Neural crest cell (in vitro differentiated cells): ENCODE results near the gene ITGB2. TPM values are rescaled to one million over a fixed set of nuclear protein-coding genes. Genes with fewer than 3 reads are reported as not detected.

ENCODE experiments used
- DNase-seq: peaks from one replicate; pipeline ENCODE4 v3.0.0; 2021; ENCODE audit warnings: low read depth, mixed read lengths, low spot score
- H3K27ac Mint-ChIP-seq: one replicate; pipeline ENCODE4 v1.8.0; 2021; ENCODE audit warnings: mild to moderate bottlenecking, mixed read lengths; ENCODE audit not compliant: unreplicated experiment
- H3K27me3 Mint-ChIP-seq: 2 replicates; pipeline ENCODE4 v1.8.0; 2021; ENCODE audit warnings: low read depth, mild to moderate bottlenecking, mixed read lengths
- H3K36me3 Mint-ChIP-seq: 2 replicates; pipeline ENCODE4 v1.8.0; 2021; ENCODE audit warnings: low read depth, mild to moderate bottlenecking, mixed read lengths
- H3K4me1 Mint-ChIP-seq: 2 replicates; pipeline ENCODE4 v1.8.0; 2021; ENCODE audit warnings: mixed read lengths
- H3K4me3 Mint-ChIP-seq: one replicate; pipeline ENCODE4 v1.8.0; 2021; ENCODE audit warnings: mild to moderate bottlenecking, mixed read lengths
- H3K9me3 Mint-ChIP-seq: 2 replicates; pipeline ENCODE4 v1.8.0; 2021; ENCODE audit warnings: mixed read lengths
- total RNA-seq: library from RNA; stranded (reverse); gene quantifications from 2 replicates; pipeline ENCODE4 v1.2.1, GENCODE V29; 2021
- TF ChIP-seq, protein P1 (sequence below): fragments of 200-600 bp; sonication (generic); conservative IDR thresholded peaks from 2 replicates; pipeline ENCODE4 v1.5.0; 2021; ENCODE audit warnings: antibody characterized with exemption, mild to moderate bottlenecking

Gene ITGB2
- total RNA-seq, 1 donor from 2014 or later, result 0.89 TPM

GRCh38 chr21:44934797-44935532 is 14.3 kb upstream of the ITGB2 start:
- TF ChIP-seq, protein P1, sequence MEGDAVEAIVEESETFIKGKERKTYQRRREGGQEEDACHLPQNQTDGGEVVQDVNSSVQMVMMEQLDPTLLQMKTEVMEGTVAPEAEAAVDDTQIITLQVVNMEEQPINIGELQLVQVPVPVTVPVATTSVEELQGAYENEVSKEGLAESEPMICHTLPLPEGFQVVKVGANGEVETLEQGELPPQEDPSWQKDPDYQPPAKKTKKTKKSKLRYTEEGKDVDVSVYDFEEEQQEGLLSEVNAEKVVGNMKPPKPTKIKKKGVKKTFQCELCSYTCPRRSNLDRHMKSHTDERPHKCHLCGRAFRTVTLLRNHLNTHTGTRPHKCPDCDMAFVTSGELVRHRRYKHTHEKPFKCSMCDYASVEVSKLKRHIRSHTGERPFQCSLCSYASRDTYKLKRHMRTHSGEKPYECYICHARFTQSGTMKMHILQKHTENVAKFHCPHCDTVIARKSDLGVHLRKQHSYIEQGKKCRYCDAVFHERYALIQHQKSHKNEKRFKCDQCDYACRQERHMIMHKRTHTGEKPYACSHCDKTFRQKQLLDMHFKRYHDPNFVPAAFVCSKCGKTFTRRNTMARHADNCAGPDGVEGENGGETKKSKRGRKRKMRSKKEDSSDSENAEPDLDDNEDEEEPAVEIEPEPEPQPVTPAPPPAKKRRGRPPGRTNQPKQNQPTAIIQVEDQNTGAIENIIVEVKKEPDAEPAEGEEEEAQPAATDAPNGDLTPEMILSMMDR, result no peak
- Mint-ChIP-seq H3K27ac (no peak overlapping the region), H3K36me3 (no peaks in the 10 kb centered on the region)

DNA sequence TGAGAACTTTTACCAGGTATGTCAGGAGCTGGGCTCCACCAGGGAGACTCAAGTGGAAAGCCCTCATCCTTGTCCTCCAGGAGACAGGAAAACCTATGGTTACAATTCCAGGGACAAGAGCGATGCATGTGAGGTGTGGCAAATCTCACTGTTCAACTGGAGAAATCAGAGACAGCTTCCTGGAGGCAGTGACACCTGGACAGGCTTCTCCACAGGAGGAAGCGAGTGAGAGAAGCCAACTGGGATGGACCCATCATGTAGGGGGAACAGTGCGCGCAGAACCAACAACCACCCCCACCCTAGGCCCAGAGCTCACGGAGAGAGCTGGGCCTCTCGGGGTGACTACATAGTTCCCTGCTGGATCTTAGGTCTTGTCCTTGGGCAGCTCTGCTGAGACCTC is 13.6 kb upstream of the ITGB2 start:
- H3K9me3 Mint-ChIP-seq, result no peaks in the 10 kb centered on the region
- TF ChIP-seq, protein P1, result no peak
- peaks cover 12% of the 10 kb centered on the region for H3K4me1 Mint-ChIP-seq
- peaks cover 55% of the 10 kb centered on the region for H3K27me3 Mint-ChIP-seq
- no peak for DNase-seq
- peak overlapping the region; percentile 34 for H3K4me3 Mint-ChIP-seq
- H3K27ac Mint-ChIP-seq, result no peak overlapping the region
- no peaks in the 10 kb centered on the region for H3K36me3 Mint-ChIP-seq

More at GRCh38 chr21:44934797-44935532, 14.3 kb upstream of the ITGB2 start:
- DNase-seq, result no peak
- Mint-ChIP-seq H3K9me3 (no peaks in the 10 kb centered on the region), H3K27me3 (peaks cover 48% of the 10 kb centered on the region), H3K4me3 (peak overlapping the region; percentile 34), H3K4me1 (peaks cover 13% of the 10 kb centered on the region)

- Mint-ChIP-seq H3K36me3 (no peaks in the 10 kb centered on the region), H3K9me3 (no peaks in the 10 kb centered on the region)
These were observed 13.2 kb upstream of the ITGB2 start for GRCh38 chr21:44933918-44934260.

DNA sequence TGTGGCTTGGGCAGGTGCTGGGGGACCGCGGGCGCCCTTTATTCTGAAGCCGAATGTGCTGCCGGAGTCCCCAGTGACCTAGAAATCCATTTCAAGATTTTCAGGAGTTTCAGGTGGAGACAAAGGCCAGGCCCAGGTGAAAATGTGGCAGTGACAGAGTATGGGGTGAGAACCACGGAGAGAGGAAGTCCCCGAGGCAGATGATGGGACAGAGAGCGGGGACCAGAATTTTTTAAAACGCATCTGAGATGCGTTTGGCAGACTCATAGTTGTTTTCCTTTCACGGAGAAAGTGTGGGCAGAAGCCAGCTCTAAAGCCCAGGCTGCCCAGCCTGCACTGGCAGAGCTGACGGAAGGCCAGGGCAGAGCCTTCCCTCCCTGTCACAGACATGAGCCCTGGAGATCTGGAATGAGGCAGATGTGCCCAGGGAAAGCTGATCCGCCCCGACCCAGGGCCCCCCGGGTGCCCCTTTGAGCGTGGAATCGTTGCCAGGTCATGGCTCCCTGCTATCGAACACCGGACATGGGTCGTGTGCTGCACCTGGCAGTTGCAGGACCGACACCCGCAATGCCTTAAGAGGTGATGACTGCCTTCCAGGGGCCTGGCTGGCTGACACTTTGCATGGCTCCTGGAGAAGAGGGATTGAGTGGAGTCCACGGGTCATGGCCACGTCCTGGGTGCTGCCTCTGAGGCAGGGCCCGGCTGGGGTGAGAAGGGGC is 12.7 kb upstream of the ITGB2 start:
- H3K4me3 Mint-ChIP-seq, result peak overlapping the region; percentile 67
- H3K36me3 Mint-ChIP-seq, result no peaks in the 10 kb centered on the region
- H3K4me1 Mint-ChIP-seq, result peaks cover 7% of the 10 kb centered on the region

More at GRCh38 chr21:44933918-44934260, 13.2 kb upstream of the ITGB2 start:
- H3K27me3 Mint-ChIP-seq, result peaks cover 59% of the 10 kb centered on the region
- no peak for DNase-seq
- H3K4me3 Mint-ChIP-seq, result no peak overlapping the region
- H3K27ac Mint-ChIP-seq, result no peak overlapping the region
- peaks cover 8% of the 10 kb centered on the region for H3K4me1 Mint-ChIP-seq
- TF ChIP-seq, protein P1, result no peak

GRCh38 chr21:44932408-44933181 is 11.9 kb upstream of the ITGB2 start:
- TF ChIP-seq, protein P1, result peak; percentile 47
- H3K4me3 Mint-ChIP-seq, result no peak overlapping the region
- no peaks in the 10 kb centered on the region for H3K9me3 Mint-ChIP-seq
- peaks cover 14% of the 10 kb centered on the region for H3K4me1 Mint-ChIP-seq
- peaks cover 69% of the 10 kb centered on the region for H3K27me3 Mint-ChIP-seq
- DNase-seq, result peak; percentile 33
- H3K27ac Mint-ChIP-seq, result no peak overlapping the region
- no peaks in the 10 kb centered on the region for H3K36me3 Mint-ChIP-seq

More for the DNA sequence above, 12.7 kb upstream of the ITGB2 start:
- Mint-ChIP-seq H3K9me3 (no peaks in the 10 kb centered on the region), H3K27me3 (peaks cover 62% of the 10 kb centered on the region), H3K27ac (no peak overlapping the region)
- DNase-seq, result no peak
- TF ChIP-seq, protein P1, result no peak
